ENCODE results near the gene SLC4A1. TPM values are rescaled to one million over a fixed set of nuclear protein-coding genes. Genes with fewer than 3 reads are reported as not detected.

SLC4A1 gene
- total RNA-seq, 3 donors from 2014 or later (not counting 1 experiment from before 2014, with no cell fraction given) = not detected

- WGBS (ENCODE audit: insufficient coverage) = 82% methylated on average over 7 of the region's 7 CpGs
- Histone ChIP-seq H3K27me3 (ENCODE audit: control insufficient read depth, insufficient read depth, low read length) (no peaks in the 10 kb centered on the region), H3K27ac (ENCODE audit: low read length) (no peak overlapping the region), H3K4me3 (ENCODE audit: low read length) (no peak overlapping the region), H3K4me1 (ENCODE audit: control insufficient read depth, insufficient read depth, low read length) (no peaks in the 10 kb centered on the region), H3K9me3 (ENCODE audit: control insufficient read depth, insufficient read depth, low read length) (no peaks in the 10 kb centered on the region), H3K36me3 (ENCODE audit: control insufficient read depth, insufficient read depth, low read length) (no peaks in the 10 kb centered on the region)
- Mint-ChIP-seq H3K27me3 (ENCODE audit: low read depth in 2 of 2) (no peaks in the 10 kb centered on the region), H3K9me3 (no peaks in the 10 kb centered on the region), H3K4me3 (no peak overlapping the region), H3K27ac (no peak overlapping the region), H3K36me3 (no peaks in the 10 kb centered on the region), H3K4me1 (no peaks in the 10 kb centered on the region)
- ATAC-seq = no peak
- intact Hi-C loops (cut with micrococcal nuclease) = no loop called here
- TF ChIP-seq, protein P1, sequence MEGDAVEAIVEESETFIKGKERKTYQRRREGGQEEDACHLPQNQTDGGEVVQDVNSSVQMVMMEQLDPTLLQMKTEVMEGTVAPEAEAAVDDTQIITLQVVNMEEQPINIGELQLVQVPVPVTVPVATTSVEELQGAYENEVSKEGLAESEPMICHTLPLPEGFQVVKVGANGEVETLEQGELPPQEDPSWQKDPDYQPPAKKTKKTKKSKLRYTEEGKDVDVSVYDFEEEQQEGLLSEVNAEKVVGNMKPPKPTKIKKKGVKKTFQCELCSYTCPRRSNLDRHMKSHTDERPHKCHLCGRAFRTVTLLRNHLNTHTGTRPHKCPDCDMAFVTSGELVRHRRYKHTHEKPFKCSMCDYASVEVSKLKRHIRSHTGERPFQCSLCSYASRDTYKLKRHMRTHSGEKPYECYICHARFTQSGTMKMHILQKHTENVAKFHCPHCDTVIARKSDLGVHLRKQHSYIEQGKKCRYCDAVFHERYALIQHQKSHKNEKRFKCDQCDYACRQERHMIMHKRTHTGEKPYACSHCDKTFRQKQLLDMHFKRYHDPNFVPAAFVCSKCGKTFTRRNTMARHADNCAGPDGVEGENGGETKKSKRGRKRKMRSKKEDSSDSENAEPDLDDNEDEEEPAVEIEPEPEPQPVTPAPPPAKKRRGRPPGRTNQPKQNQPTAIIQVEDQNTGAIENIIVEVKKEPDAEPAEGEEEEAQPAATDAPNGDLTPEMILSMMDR (IDR thresholded peaks at IDR 0.05) = no peak
- no peak for DNase-seq
Measured at GRCh38 chr17:44269535-44270240, 1.8 kb upstream of the SLC4A1 start.

GRCh38 chr17:44268709-44269534 lies 987 bp upstream of the SLC4A1 start:
- TF ChIP-seq, protein P1 (IDR thresholded peaks at IDR 0.05) = no peak
- Histone ChIP-seq H3K27ac (ENCODE audit: low read length) (no peak overlapping the region), H3K4me1 (ENCODE audit: control insufficient read depth, insufficient read depth, low read length) (no peaks in the 10 kb centered on the region), H3K9me3 (ENCODE audit: control insufficient read depth, insufficient read depth, low read length) (no peaks in the 10 kb centered on the region), H3K4me3 (ENCODE audit: low read length) (no peak overlapping the region), H3K27me3 (ENCODE audit: control insufficient read depth, insufficient read depth, low read length) (no peaks in the 10 kb centered on the region), H3K36me3 (ENCODE audit: control insufficient read depth, insufficient read depth, low read length) (no peaks in the 10 kb centered on the region)
- Mint-ChIP-seq H3K9me3 (no peaks in the 10 kb centered on the region), H3K27me3 (ENCODE audit: low read depth in 2 of 2) (no peaks in the 10 kb centered on the region), H3K27ac (no peak overlapping the region), H3K4me3 (no peak overlapping the region), H3K4me1 (no peaks in the 10 kb centered on the region), H3K36me3 (no peaks in the 10 kb centered on the region)
- intact Hi-C loops (cut with micrococcal nuclease) = no loop called here
- ATAC-seq = no peak
- 80% methylated on average over 11 of the region's 11 CpGs for WGBS (ENCODE audit: insufficient coverage)
- no peak for DNase-seq

GRCh38 chr17:44267165-44267455 lies 825 bp downstream of the SLC4A1 start:
- ATAC-seq (no peak), DNase-seq (no peak)
- Histone ChIP-seq H3K9me3 (ENCODE audit: control insufficient read depth, insufficient read depth, low read length) (no peaks in the 10 kb centered on the region), H3K4me3 (ENCODE audit: low read length) (no peak overlapping the region), H3K4me1 (ENCODE audit: control insufficient read depth, insufficient read depth, low read length) (no peaks in the 10 kb centered on the region), H3K27ac (ENCODE audit: low read length) (no peak overlapping the region), H3K27me3 (ENCODE audit: control insufficient read depth, insufficient read depth, low read length) (no peaks in the 10 kb centered on the region), H3K36me3 (ENCODE audit: control insufficient read depth, insufficient read depth, low read length) (no peaks in the 10 kb centered on the region)
- intact Hi-C loops (cut with micrococcal nuclease) = no loop called here
- Mint-ChIP-seq H3K27ac (no peak overlapping the region), H3K4me3 (no peak overlapping the region), H3K27me3 (ENCODE audit: low read depth in 2 of 2) (no peaks in the 10 kb centered on the region), H3K36me3 (no peaks in the 10 kb centered on the region), H3K9me3 (no peaks in the 10 kb centered on the region), H3K4me1 (no peaks in the 10 kb centered on the region)
- TF ChIP-seq, protein P1 (IDR thresholded peaks at IDR 0.05) = no peak
- 98% methylated on average over 5 of the region's 5 CpGs for WGBS (ENCODE audit: insufficient coverage)

Measured in natural killer cell (primary cell).